GM19438 (cell line): ENCODE measurements around the gene RPS16.

ENCODE experiments used
- ATAC-seq: cut with Tn5 transposase; IDR thresholded peaks from one replicate; pipeline ENCODE4 v1.9.1; 2021; ENCODE audit warnings: low read depth; ENCODE audit not compliant: unreplicated experiment

RPS16 gene

DNA sequence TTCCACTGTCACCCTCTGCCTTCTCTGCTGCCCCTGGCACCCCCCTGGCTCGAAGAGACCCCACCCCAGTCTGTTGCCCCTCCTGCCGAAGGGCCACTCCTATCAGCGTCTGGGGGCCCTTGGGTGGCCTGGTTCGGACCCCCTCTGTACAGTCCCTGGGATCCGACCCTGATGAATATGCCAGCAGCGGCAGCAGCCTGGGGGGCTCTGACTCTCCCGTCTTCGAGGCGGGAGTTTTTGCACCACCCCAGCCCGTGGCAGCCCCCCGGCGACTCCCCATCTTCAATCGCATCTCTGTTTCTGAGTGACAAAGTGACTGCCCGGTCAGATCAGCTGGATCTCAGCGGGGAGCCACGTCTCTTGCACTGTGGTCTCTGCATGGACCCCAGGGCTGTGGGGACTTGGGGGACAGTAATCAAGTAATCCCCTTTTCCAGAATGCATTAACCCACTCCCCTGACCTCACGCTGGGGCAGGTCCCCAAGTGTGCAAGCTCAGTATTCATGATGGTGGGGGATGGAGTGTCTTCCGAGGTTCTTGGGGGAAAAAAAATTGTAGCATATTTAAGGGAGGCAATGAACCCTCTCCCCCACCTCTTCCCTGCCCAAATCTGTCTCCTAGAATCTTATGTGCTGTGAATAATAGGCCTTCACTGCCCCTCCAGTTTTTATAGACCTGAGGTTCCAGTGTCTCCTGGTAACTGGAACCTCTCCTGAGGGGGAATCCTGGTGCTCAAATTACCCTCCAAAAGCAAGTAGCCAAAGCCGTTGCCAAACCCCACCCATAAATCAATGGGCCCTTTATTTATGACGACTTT is 27.1 kb downstream of the RPS16 start:
- ATAC-seq, result no peak

GRCh38 chr19:39407660-39408391 is 27.9 kb downstream of the RPS16 start:
- no peak for ATAC-seq

GRCh38 chr19:39407410-39407659 is 28.4 kb downstream of the RPS16 start:
- no peak for ATAC-seq

DNA sequence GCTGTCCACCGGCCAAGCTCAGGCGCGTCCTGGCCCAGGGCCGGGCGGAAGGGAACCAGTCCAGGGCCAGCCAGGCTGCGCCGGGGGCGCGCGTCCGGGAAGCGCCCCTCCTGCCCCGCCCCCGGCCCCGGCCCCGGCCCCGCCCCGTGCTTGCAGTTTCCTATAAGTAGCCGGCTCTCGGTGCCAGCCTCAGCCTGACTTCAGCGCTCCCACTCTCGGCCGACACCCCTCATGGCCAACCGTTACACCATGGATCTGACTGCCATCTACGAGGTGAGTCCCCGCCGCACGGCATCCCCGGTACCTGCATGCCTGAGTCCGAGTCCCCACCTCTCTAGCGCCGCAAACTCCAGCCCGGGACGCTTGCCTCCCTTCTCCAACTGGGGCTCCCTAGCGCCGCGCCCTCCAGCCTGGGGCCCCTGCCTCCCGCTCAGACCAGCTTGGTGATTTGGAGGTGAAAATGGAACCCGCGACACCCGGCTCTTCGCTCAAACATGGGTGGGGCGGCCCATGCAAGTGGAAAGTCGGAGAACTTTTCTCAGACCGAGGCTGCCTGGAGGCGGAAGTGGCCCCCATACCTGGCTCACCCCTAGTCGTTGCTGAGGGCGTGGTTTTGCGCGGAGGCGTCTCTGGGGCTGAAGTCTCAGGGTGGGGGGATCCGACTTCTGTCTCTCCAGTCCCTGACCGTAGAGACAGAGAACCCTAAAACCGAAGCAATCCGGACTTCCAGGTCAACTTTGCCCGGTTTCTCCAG is 28.9 kb downstream of the RPS16 start, which contains the start of gene ZFP36:
Gene ZFP36 (plus strand): TSS at position 192 of the 754 bp plus-strand sequence. CDS start 58 bp downstream, at position 250.
- ATAC-seq, result no peak

- no peak for ATAC-seq
These were observed 29.6 kb downstream of the RPS16 start for GRCh38 chr19:39405958-39406655.

GRCh38 chr19:39405261-39405957 is 30.3 kb downstream of the RPS16 start:
- no peak for ATAC-seq

GRCh38 chr19:39403331-39404312 is 32.1 kb downstream of the RPS16 start:
- no peak for ATAC-seq

DNA sequence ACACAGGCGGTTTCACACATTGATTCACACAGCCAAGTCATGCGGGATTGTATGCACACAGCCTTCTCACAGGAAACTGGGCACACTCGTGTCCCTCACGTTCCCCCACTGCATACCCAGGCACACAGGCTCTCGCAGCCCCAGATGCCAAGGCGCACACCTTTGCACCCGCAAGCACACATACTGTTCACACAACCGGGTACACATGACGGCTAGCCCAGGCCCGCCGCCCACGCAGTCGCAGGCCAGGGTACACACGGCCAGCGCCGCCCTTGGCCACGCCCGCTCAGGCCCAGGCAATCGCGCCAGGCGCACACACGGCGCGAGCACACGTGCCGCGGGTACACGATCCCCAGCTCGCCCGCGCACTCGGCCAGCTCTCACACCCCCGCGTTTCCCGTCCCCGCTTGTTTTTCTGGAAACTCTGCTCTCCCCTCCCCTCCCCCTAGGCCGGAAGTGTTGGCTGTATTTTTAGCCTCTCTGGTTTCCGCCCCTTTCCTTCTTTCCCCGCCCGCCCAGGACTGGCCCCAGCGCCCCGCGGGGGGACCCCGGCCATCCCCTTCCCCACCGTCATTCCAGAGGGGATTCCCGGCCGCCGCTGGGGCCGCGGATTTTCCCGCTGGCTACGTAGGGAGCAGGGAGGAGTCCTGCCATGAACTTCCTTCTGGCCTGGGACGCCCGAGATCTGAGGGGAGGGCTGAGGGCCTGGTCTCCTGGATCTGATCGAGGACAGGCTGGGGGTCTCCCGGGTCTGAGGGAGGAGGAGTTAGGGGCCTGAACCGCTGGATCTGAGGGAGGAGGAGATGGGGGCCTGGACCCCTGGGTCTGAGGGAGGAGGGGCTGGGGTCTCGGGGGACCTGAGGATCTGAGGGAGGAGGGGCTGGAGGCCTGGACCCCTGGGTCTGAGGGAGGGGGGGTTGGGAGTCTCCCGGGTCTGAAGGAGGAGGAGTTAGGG is 33.1 kb downstream of the RPS16 start:
- peak; percentile 31 for ATAC-seq

DNA sequence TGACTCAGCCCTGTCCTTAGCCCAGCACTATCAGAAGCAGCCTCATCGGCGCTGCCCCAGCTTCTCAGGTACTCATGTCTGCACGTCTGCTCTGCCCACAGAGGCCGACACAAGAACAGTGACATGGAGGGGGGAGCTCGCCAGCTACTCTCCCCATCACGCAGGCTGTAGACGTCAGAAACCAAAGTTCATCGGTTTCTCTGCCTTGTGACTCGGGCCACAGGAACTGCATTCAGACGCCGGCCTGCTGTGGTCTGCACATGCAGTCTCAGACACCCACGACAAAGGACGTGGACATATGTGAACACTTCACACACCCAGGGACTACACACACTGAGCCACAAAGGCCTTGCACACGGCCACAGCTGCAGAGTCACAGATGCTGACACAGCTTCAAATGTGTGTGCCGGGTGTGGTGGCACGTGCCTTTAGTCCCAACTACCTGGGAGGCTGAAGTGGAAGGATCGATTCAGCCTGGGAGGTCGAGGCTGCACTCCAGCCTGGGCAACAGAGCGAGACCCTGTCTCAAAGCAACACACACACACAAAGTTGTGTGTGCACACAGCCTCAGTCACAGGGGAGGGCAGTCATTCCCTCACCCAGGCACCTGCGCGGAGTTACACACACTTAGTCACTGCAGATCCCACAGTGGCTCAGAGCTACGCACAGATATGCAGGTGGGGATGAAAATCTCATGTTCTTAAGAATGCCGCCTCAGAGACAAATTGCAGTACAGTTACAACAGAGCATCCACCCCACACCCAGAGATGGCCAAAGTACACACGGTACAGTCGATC is 34.0 kb downstream of the RPS16 start:
- ATAC-seq, result no peak

DNA sequence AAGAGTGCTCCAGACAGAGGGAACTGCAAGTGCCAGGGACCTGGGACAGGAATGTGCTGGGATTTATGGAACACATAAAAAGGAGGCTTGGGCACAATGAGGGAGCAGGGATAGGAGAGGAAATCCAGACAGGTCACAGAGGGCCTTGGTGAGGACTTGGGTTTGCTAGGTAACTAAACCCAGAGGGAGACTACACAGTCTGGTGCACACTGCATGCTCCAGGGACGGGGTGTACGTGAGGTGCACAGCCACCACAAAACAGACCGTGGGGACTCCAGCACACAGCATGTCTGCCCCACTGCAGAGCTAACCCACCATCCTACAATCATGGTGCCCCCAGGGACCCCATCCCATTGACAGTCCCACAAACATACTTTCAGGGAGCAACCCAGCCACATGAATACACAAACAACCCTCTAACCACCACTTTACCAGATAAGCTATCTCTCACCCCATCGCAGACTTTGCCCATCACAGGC is 34.6 kb downstream of the RPS16 start:
- ATAC-seq, result no peak

DNA sequence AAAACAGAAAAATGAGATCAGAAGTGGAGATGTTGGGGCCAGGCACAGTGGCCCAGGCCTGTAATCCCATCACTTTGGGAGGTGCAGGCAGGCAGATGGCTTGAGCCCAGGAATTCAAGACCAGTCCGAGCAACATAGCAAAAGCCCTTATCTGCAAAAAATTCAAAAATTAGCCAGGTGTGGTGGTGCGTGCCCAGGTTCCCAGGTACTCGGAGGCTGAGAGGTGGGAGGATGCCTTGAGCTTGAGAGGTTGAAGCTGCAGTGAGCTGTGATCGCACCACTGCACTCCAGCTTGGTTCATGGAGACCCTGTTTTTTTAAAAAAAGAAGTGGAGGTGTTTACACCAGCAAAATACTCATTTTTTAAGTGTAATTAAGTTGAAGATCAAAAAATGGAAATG is 35.7 kb downstream of the RPS16 start:
- no peak for ATAC-seq

GRCh38 chr19:39399668-39400050 is 36.1 kb downstream of the RPS16 start:
- no peak for ATAC-seq

- no peak for ATAC-seq
These were observed 37.4 kb downstream of the RPS16 start for GRCh38 chr19:39398297-39398864.

GRCh38 chr19:39397360-39398296 is 38.1 kb downstream of the RPS16 start:
- peak; percentile 33 for ATAC-seq

DNA sequence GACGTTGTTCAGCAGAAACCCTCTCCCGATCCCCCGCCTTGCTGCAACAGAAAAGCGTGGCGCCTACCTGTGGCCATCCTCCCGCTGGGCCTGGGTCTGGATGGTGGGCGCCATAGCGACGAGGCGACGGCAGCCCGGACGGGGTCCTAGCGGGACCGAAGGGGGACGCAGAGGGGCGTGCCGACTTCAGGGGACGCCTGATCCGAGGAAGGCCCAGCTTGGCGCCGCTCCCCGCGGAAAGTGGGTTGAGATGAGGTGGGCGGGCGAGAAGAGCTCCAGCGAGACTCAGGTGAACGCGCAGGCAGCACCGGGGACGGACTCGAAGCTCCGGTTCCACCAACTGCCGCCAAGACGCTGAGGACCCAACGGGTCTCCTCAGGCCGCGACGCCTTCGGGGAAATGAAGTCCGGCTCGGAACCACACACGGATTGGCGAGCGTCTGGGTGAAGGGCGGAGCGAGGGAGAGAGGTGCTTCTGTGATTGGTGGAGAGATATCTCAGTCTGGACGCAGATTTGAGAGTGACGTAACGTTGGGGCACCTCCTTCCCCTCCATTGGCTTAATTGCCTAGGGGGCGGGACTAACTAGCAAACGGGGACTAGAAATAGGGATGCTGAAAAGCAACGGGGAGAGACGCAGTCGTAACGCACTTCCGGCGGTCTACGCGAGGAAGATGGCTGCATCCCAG is 44.9 kb downstream of the RPS16 start, which contains the start of the genes MED29 and PAF1:
Gene MED29 (plus strand): TSS at position 628 of the 687 bp plus-strand sequence. CDS start 45 bp downstream, at position 673.
Gene PAF1 (minus strand): TSS at position 356 of the 687 bp plus-strand sequence. CDS start 242 bp downstream, at position 114.
- ATAC-seq, result peak; percentile 88
